Activated naive CD8-positive, alpha-beta T cell treated with anti-CD3 and anti-CD28 coated beads, Interleukin-2, amount 50 U/mL, for 24 hours (primary cell): ENCODE measurements around the gene BEAN1.

Experiments used
- ATAC-seq: fragments of 150-1000 bp; cut with Tn5 transposase; one replicate; pipeline ENCODE4 v1.10.0; 2021
- DNase-seq: peaks from one replicate; pipeline ENCODE4 v3.0.0; 2021
- H3K27ac Mint-ChIP-seq: one replicate; pipeline ENCODE4 v1.8.0; 2021; ENCODE audit warnings: mild to moderate bottlenecking, mixed read lengths
- H3K27me3 Mint-ChIP-seq: one replicate; pipeline ENCODE4 v1.8.0; 2021; ENCODE audit warnings: mixed read lengths
- H3K36me3 Mint-ChIP-seq: one replicate; pipeline ENCODE4 v1.8.0; 2021; ENCODE audit warnings: low read depth, mixed read lengths
- H3K4me1 Mint-ChIP-seq: one replicate; pipeline ENCODE4 v1.8.0; 2021; ENCODE audit warnings: mixed read lengths
- H3K4me3 Mint-ChIP-seq: one replicate; pipeline ENCODE4 v1.8.0; 2021; ENCODE audit warnings: mild to moderate bottlenecking, moderate library complexity, mixed read lengths
- H3K9me3 Mint-ChIP-seq: one replicate; pipeline ENCODE4 v1.8.0; 2021; ENCODE audit warnings: mixed read lengths

BEAN1 gene

GRCh38 chr16:66473051-66473571 lies 46.0 kb downstream of the BEAN1 start:
- Mint-ChIP-seq H3K36me3 (no peaks in the 10 kb centered on the region), H3K4me1 (peaks cover 16% of the 10 kb centered on the region), H3K27me3 (peaks cover under 1% of the 10 kb centered on the region), H3K27ac (no peak overlapping the region), H3K4me3 (no peak overlapping the region), H3K9me3 (no peaks in the 10 kb centered on the region)
- no peak for DNase-seq
- no peak for ATAC-seq

GRCh38 chr16:66473654-66474519 lies 46.8 kb downstream of the BEAN1 start:
- Mint-ChIP-seq H3K27me3 (no peaks in the 10 kb centered on the region), H3K4me1 (peaks cover 21% of the 10 kb centered on the region), H3K27ac (peak overlapping the region; percentile 12), H3K9me3 (no peaks in the 10 kb centered on the region), H3K4me3 (no peak overlapping the region), H3K36me3 (no peaks in the 10 kb centered on the region)
- ATAC-seq (no peak), DNase-seq (no peak)

GRCh38 chr16:66474750-66475199 lies 47.7 kb downstream of the BEAN1 start:
- ATAC-seq (peak; percentile 86), DNase-seq (peak; percentile 37)
- no peaks in the 10 kb centered on the region for H3K27me3 Mint-ChIP-seq
- H3K27ac Mint-ChIP-seq: no peak overlapping the region
- H3K4me3 Mint-ChIP-seq: peak overlapping the region; percentile 16
- H3K36me3 Mint-ChIP-seq: no peaks in the 10 kb centered on the region
- H3K4me1 Mint-ChIP-seq: peaks cover 24% of the 10 kb centered on the region
- no peaks in the 10 kb centered on the region for H3K9me3 Mint-ChIP-seq

- no peaks in the 10 kb centered on the region for H3K27me3 Mint-ChIP-seq
- no peaks in the 10 kb centered on the region for H3K36me3 Mint-ChIP-seq
- H3K4me1 Mint-ChIP-seq: peaks cover 24% of the 10 kb centered on the region
- no peak overlapping the region for H3K27ac Mint-ChIP-seq
- H3K9me3 Mint-ChIP-seq: no peaks in the 10 kb centered on the region
- no peak for DNase-seq
- ATAC-seq: no peak
- H3K4me3 Mint-ChIP-seq: no peak overlapping the region
Measured at GRCh38 chr16:66475232-66475631, 48.1 kb downstream of the BEAN1 start.

- no peaks in the 10 kb centered on the region for H3K9me3 Mint-ChIP-seq
- H3K4me1 Mint-ChIP-seq: peaks cover 24% of the 10 kb centered on the region
- no peak overlapping the region for H3K27ac Mint-ChIP-seq
- no peaks in the 10 kb centered on the region for H3K27me3 Mint-ChIP-seq
- H3K36me3 Mint-ChIP-seq: no peaks in the 10 kb centered on the region
- DNase-seq: peak; percentile 67
- no peak overlapping the region for H3K4me3 Mint-ChIP-seq
- ATAC-seq: no peak
Measured at GRCh38 chr16:66476328-66477027, 49.4 kb downstream of the BEAN1 start.

- Mint-ChIP-seq H3K36me3 (no peaks in the 10 kb centered on the region), H3K27ac (no peak overlapping the region), H3K4me1 (peaks cover 24% of the 10 kb centered on the region), H3K4me3 (no peak overlapping the region), H3K27me3 (no peaks in the 10 kb centered on the region), H3K9me3 (no peaks in the 10 kb centered on the region)
- DNase-seq (no peak), ATAC-seq (no peak)
Measured at GRCh38 chr16:66477028-66477515, 50.0 kb downstream of the BEAN1 start.

GRCh38 chr16:66478733-66479511 lies 51.8 kb downstream of the BEAN1 start:
- DNase-seq: peak; percentile 83
- Mint-ChIP-seq H3K36me3 (no peaks in the 10 kb centered on the region), H3K4me3 (no peak overlapping the region), H3K4me1 (peaks cover 34% of the 10 kb centered on the region), H3K27me3 (no peaks in the 10 kb centered on the region), H3K9me3 (no peaks in the 10 kb centered on the region), H3K27ac (peak overlapping the region; percentile 39)
- peak; percentile 85 for ATAC-seq

GRCh38 chr16:66479661-66480264 lies 52.7 kb downstream of the BEAN1 start:
- Mint-ChIP-seq H3K36me3 (no peaks in the 10 kb centered on the region), H3K4me1 (peaks cover 30% of the 10 kb centered on the region), H3K27me3 (no peaks in the 10 kb centered on the region), H3K27ac (no peak overlapping the region), H3K4me3 (no peak overlapping the region), H3K9me3 (no peaks in the 10 kb centered on the region)
- DNase-seq: no peak
- no peak for ATAC-seq

GRCh38 chr16:66480265-66481080 lies 53.4 kb downstream of the BEAN1 start:
- Mint-ChIP-seq H3K27me3 (no peaks in the 10 kb centered on the region), H3K27ac (no peak overlapping the region), H3K9me3 (no peaks in the 10 kb centered on the region), H3K36me3 (no peaks in the 10 kb centered on the region), H3K4me1 (peaks cover 25% of the 10 kb centered on the region), H3K4me3 (no peak overlapping the region)
- ATAC-seq (no peak), DNase-seq (no peak)

- DNase-seq: no peak
- ATAC-seq: no peak
- no peaks in the 10 kb centered on the region for H3K36me3 Mint-ChIP-seq
- no peak overlapping the region for H3K4me3 Mint-ChIP-seq
- H3K9me3 Mint-ChIP-seq: no peaks in the 10 kb centered on the region
- H3K27me3 Mint-ChIP-seq: no peaks in the 10 kb centered on the region
- H3K27ac Mint-ChIP-seq: no peak overlapping the region
- peaks cover 24% of the 10 kb centered on the region for H3K4me1 Mint-ChIP-seq
Measured at GRCh38 chr16:66481081-66481942, 54.2 kb downstream of the BEAN1 start.

GRCh38 chr16:66481943-66482390 lies 54.9 kb downstream of the BEAN1 start:
- ATAC-seq: no peak
- H3K27ac Mint-ChIP-seq: no peak overlapping the region
- H3K4me1 Mint-ChIP-seq: peaks cover 24% of the 10 kb centered on the region
- no peak for DNase-seq
- H3K27me3 Mint-ChIP-seq: no peaks in the 10 kb centered on the region
- H3K9me3 Mint-ChIP-seq: no peaks in the 10 kb centered on the region
- H3K36me3 Mint-ChIP-seq: no peaks in the 10 kb centered on the region
- no peak overlapping the region for H3K4me3 Mint-ChIP-seq

GRCh38 chr16:66483689-66484452 lies 56.8 kb downstream of the BEAN1 start:
- H3K36me3 Mint-ChIP-seq: no peaks in the 10 kb centered on the region
- H3K27ac Mint-ChIP-seq: no peak overlapping the region
- DNase-seq (peak; percentile 84), ATAC-seq (peak; percentile 57)
- H3K27me3 Mint-ChIP-seq: no peaks in the 10 kb centered on the region
- H3K9me3 Mint-ChIP-seq: no peaks in the 10 kb centered on the region
- no peak overlapping the region for H3K4me3 Mint-ChIP-seq
- H3K4me1 Mint-ChIP-seq: peaks cover 19% of the 10 kb centered on the region
